Natural killer cell (primary cell): ENCODE results near the gene PTPRM. TPM values are rescaled to one million over a fixed set of nuclear protein-coding genes. Genes with fewer than 3 reads are reported as not detected.

Experiments used
- ATAC-seq, 3 donors: fragments of 150-1000 bp in 2 of 3; fragments of 200-7000 bp in 1 of 3; cut with Tn5 transposase; 1 replicate in 1 of 3; 2 replicates in 2 of 3; pipeline ENCODE4 v1.10.0; 2021; ENCODE audit warnings: mild to moderate bottlenecking in 2 of 3, moderate library complexity in 2 of 3
- DNase-seq, 2 donors: peaks; one replicate each; pipeline versions ENCODE4 v3.0.0 to v3.0.0-alpha.2; 2013 to 2021; ENCODE audit warnings: mixed read lengths in 1 of 2
- H3K27ac ChIP-seq: one replicate; pipeline ENCODE4 v1.5.1; 2013; ENCODE audit warnings: mild to moderate bottlenecking, low read length
- H3K27me3 ChIP-seq: one replicate; pipeline ENCODE4 v1.6.1; 2013; ENCODE audit warnings: low read length; ENCODE audit not compliant: control insufficient read depth, insufficient read depth
- H3K36me3 ChIP-seq: one replicate; pipeline ENCODE4 v1.6.1; 2013; ENCODE audit warnings: low read length; ENCODE audit not compliant: control insufficient read depth, insufficient read depth
- H3K4me1 ChIP-seq: one replicate; pipeline ENCODE4 v1.6.1; 2013; ENCODE audit warnings: low read length; ENCODE audit not compliant: control insufficient read depth, insufficient read depth
- H3K4me3 ChIP-seq: one replicate; pipeline ENCODE4 v1.5.1; 2013; ENCODE audit warnings: low read length
- H3K9me3 ChIP-seq: one replicate; pipeline ENCODE4 v1.6.1; 2013; ENCODE audit warnings: low read length; ENCODE audit not compliant: control insufficient read depth, insufficient read depth
- H3K27ac Mint-ChIP-seq, 2 donors: one replicate each; pipeline ENCODE4 v1.8.0; 2022; ENCODE audit warnings: mild to moderate bottlenecking in 2 of 2, mixed read lengths in 2 of 2, moderate library complexity in 1 of 2
- H3K27me3 Mint-ChIP-seq, 2 donors: one replicate each; pipeline ENCODE4 v1.8.0; 2022; ENCODE audit warnings: low read depth in 2 of 2, mixed read lengths in 2 of 2
- H3K36me3 Mint-ChIP-seq: one replicate; pipeline ENCODE4 v1.8.0; 2022; ENCODE audit warnings: mixed read lengths
- H3K4me1 Mint-ChIP-seq, 2 donors: one replicate each; pipeline ENCODE4 v1.8.0; 2022; ENCODE audit warnings: mixed read lengths in 2 of 2
- H3K4me3 Mint-ChIP-seq: one replicate; pipeline ENCODE4 v1.8.0; 2022; ENCODE audit warnings: mild to moderate bottlenecking, moderate library complexity, mixed read lengths
- H3K9me3 Mint-ChIP-seq, 2 donors: one replicate each; pipeline ENCODE4 v1.8.0; 2022; ENCODE audit warnings: mixed read lengths in 2 of 2
- WGBS: methylation state at CpG from one replicate; pipeline ENCODE4 v1.1.7; 2013; ENCODE audit warnings: missing lambda C conversion rate; ENCODE audit not compliant: insufficient coverage; 5-methylcytosine and 5-hydroxymethylcytosine counted together
- intact Hi-C: fragments of 100-400 bp; cut with micrococcal nuclease; formaldehyde crosslinking; loops from one replicate; pipeline ENCODE4 v1.14.2; 2022
- total RNA-seq, 4 donors: library from RNA; stranded (reverse); fragments of 120-200 nt in 1 of 4; gene quantifications; one replicate each; pipeline versions ENCODE4 v1.2.3 to v1.2.4, GENCODE V29; 2013 to 2022
- TF ChIP-seq, protein P1 (sequence below): fragments of 200-600 bp; IDR thresholded peaks from one replicate; pipeline ENCODE4 v1.8.0; 2022; ENCODE audit warnings: antibody characterized with exemption

Gene PTPRM
- total RNA-seq, 3 donors from 2014 or later (not counting 1 experiment from before 2014, with no cell fraction given) = 5.0 to 13.2 (median 12.1) TPM

DNA sequence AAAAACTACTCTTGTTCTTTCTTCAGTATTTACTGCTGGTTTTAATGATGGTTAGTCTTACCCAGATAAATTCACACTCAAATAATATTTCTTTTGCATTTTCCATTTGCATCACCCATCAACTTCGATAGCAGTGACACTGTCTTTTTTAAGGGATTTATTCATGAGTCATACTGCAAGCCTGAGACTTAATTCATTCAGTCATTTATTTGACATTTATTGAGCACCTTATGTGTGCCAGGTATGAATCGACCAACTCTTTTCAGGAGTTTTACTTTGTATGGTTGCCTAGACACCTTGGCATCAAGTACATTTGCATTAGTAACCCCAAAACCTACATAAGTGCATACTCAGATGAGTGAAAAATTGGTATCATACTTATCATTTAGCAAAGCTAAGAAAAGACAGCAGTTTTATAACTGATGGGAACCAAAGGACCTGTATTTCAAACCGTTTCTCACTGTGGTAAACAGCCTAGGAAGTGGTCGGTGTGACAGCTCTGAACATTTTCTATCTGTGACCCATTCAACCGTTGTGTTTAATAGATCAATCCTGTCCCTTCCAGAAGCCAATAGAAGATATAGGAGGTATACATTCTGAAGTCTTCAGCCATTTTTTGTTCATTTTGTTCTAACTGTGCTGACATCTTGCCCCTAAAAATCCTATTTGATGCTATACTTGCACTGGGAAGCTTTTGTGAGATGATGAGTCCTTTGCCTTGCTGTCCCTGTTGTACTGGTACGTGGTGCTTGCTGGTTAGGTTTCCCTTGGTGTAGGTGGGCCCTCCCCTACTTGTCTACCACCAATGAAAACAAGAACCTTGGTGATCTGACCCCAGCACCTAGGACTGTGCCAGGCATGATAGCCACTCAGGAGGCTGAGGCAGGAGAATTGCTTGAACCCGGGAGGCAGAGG lies 557.4 kb downstream of the PTPRM start:
- no peak for DNase-seq
- H3K4me3 Mint-ChIP-seq = peak overlapping the region; percentile 25
- no peaks in the 10 kb centered on the region for H3K9me3 Mint-ChIP-seq
- TF ChIP-seq, protein P1, sequence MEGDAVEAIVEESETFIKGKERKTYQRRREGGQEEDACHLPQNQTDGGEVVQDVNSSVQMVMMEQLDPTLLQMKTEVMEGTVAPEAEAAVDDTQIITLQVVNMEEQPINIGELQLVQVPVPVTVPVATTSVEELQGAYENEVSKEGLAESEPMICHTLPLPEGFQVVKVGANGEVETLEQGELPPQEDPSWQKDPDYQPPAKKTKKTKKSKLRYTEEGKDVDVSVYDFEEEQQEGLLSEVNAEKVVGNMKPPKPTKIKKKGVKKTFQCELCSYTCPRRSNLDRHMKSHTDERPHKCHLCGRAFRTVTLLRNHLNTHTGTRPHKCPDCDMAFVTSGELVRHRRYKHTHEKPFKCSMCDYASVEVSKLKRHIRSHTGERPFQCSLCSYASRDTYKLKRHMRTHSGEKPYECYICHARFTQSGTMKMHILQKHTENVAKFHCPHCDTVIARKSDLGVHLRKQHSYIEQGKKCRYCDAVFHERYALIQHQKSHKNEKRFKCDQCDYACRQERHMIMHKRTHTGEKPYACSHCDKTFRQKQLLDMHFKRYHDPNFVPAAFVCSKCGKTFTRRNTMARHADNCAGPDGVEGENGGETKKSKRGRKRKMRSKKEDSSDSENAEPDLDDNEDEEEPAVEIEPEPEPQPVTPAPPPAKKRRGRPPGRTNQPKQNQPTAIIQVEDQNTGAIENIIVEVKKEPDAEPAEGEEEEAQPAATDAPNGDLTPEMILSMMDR = no peak
- Histone ChIP-seq H3K9me3 (no peaks in the 10 kb centered on the region), H3K36me3 (no peaks in the 10 kb centered on the region), H3K4me3 (no peak overlapping the region), H3K27ac (no peak overlapping the region), H3K27me3 (no peaks in the 10 kb centered on the region), H3K4me1 (no peaks in the 10 kb centered on the region)
- no peaks in the 10 kb centered on the region for H3K36me3 Mint-ChIP-seq
- H3K4me1 Mint-ChIP-seq = peaks cover 15 to 23% of the 10 kb centered on the region in 2 donors
- peak overlapping the region in 1 of 2 donors; percentile 19 for H3K27ac Mint-ChIP-seq
- WGBS = 46% methylated on average over 6 of the region's 7 CpGs
- intact Hi-C loops = no loop called here
- peak in 2 of 3 donors; percentile 50 to 82 for ATAC-seq
- no peaks in the 10 kb centered on the region for H3K27me3 Mint-ChIP-seq

DNA sequence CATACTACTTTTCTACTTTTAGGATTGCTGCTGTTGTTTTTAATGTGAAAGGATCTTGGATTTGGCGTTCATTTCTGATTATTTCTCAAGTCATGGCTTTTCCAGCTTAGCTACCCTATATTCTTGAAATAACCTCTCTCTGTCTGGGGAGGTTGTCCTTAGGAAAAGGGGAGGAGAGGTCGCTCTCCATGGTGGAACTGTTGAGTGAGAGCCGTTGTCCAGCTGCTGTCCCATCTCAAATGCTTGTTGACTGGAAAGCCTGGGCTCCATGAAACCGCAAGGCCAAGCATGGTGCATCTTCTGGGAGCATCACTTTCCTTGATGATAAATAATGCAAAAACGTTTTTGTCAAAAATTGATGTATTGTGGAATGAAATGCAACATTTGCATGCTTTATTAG lies 563.0 kb downstream of the PTPRM start:
- intact Hi-C loops = no loop called here
- peaks cover under 1 to 6% of the 10 kb centered on the region in 2 donors for H3K4me1 Mint-ChIP-seq
- no peak for DNase-seq

DNA sequence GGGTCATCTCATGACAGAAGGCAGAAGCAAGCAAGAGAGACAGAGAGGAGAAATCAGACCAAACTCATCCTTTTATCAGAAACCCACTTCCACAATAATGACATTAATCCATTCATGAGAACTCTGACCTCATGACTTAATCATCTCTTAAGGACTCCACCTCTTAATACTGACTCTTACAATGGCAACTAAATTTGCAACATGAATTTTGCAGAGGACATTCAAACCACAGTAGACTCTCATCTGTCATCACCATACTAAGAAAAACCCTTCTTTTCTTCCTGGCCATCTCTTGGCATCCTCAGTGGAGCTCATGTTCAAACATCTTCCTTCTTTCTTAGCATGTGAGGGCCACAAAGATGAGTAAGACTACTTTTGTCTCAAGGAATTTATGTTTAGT lies 565.9 kb downstream of the PTPRM start:
- no peaks in the 10 kb centered on the region for H3K4me1 Mint-ChIP-seq
- no peaks in the 10 kb centered on the region for H3K36me3 Mint-ChIP-seq
- Histone ChIP-seq H3K36me3 (no peaks in the 10 kb centered on the region), H3K4me3 (no peak overlapping the region), H3K4me1 (no peaks in the 10 kb centered on the region), H3K27me3 (no peaks in the 10 kb centered on the region), H3K27ac (no peak overlapping the region), H3K9me3 (no peaks in the 10 kb centered on the region)
- no peaks in the 10 kb centered on the region for H3K27me3 Mint-ChIP-seq
- TF ChIP-seq, protein P1 = no peak
- no peak for ATAC-seq
- H3K27ac Mint-ChIP-seq = no peak overlapping the region
- H3K4me3 Mint-ChIP-seq = no peak overlapping the region
- DNase-seq = no peak
- intact Hi-C loops = no loop called here
- peaks cover 4 to 6% of the 10 kb centered on the region in 2 donors for H3K9me3 Mint-ChIP-seq

More for the DNA sequence above, 563.0 kb downstream of the PTPRM start:
- Mint-ChIP-seq H3K36me3 (no peaks in the 10 kb centered on the region), H3K9me3 (peaks cover 4 to 6% of the 10 kb centered on the region in 2 donors), H3K4me3 (no peak overlapping the region), H3K27ac (no peak overlapping the region), H3K27me3 (no peaks in the 10 kb centered on the region)
- H3K36me3 ChIP-seq = no peaks in the 10 kb centered on the region
- no peak overlapping the region for H3K27ac ChIP-seq
- TF ChIP-seq, protein P1 = no peak
- no peak overlapping the region for H3K4me3 ChIP-seq
- ATAC-seq = no peak
- WGBS = 86% methylated on average over 4 of the region's 5 CpGs
- no peaks in the 10 kb centered on the region for H3K27me3 ChIP-seq
- no peaks in the 10 kb centered on the region for H3K9me3 ChIP-seq
- no peaks in the 10 kb centered on the region for H3K4me1 ChIP-seq
